Osteoblast (primary cell): ENCODE measurements around the gene TUBGCP5. TPM values are rescaled to one million over a fixed set of nuclear protein-coding genes. Genes with fewer than 3 reads are reported as not detected.
A peak's percentile ranks its signal among the peaks of the same experiment; 100 is the strongest.

Experiments used
- DNase-seq: peaks from one replicate; pipeline ENCODE4 v3.0.0; 2011; ENCODE audit warnings: low spot score, mixed read lengths; ENCODE audit not compliant: insufficient read length; ENCODE audit errors: missing footprints
- H2AFZ ChIP-seq: 2 replicates; pipeline ENCODE4 v1.6.0; 2011; ENCODE audit warnings: mild to moderate bottlenecking, low read length
- H3K27ac ChIP-seq: 2 replicates; pipeline ENCODE4 v1.5.1; 2011; ENCODE audit warnings: mild to moderate bottlenecking, low read depth, low read length, moderate library complexity
- H3K27me3 ChIP-seq: 2 replicates; pipeline ENCODE4 v1.6.0; 2012; ENCODE audit warnings: mild to moderate bottlenecking, control low read depth, inconsistent platforms, low read length, moderate library complexity; ENCODE audit not compliant: insufficient read depth
- H3K36me3 ChIP-seq: 2 replicates; pipeline ENCODE4 v1.5.1; 2011; ENCODE audit warnings: mild to moderate bottlenecking, low read length, control low read depth, moderate library complexity; ENCODE audit not compliant: insufficient read depth
- H3K4me1 ChIP-seq: 2 replicates; pipeline ENCODE4 v1.5.1; 2011; ENCODE audit warnings: mild to moderate bottlenecking, low read length, control low read depth, moderate library complexity; ENCODE audit not compliant: insufficient read depth
- H3K4me2 ChIP-seq: 2 replicates; pipeline ENCODE4 v1.6.0; 2011; ENCODE audit warnings: mild to moderate bottlenecking, low read length; ENCODE audit not compliant: insufficient read depth
- H3K4me3 ChIP-seq: fragments of 200-600 bp; sonication (generic); 3 replicates; pipeline ENCODE4 v1.5.1; 2012; ENCODE audit warnings: mild to moderate bottlenecking, low read length, inconsistent platforms; ENCODE audit not compliant: insufficient read depth
- H3K79me2 ChIP-seq: 2 replicates; pipeline ENCODE4 v1.6.0; 2012; ENCODE audit warnings: mild to moderate bottlenecking, low read length, control low read depth, inconsistent platforms; ENCODE audit not compliant: insufficient read depth
- H3K9me3 ChIP-seq: 2 replicates; pipeline ENCODE4 v1.5.1; 2011; ENCODE audit warnings: low read depth, low read length, control low read depth
- H4K20me1 ChIP-seq: 2 replicates; pipeline ENCODE4 v1.6.0; 2012; ENCODE audit warnings: mild to moderate bottlenecking, low read length, control low read depth; ENCODE audit not compliant: insufficient read depth
- total RNA-seq: library from RNA; depleted of rRNA; stranded (reverse); fragments of >200 nt; gene quantifications from 2 replicates; pipeline ENCODE4 v1.2.3, GENCODE V29; 2012
- TF ChIP-seq, protein P1 (sequence below): IDR thresholded peaks from 2 replicates; pipeline ENCODE4 v1.5.1; 2011; ENCODE audit warnings: mild to moderate bottlenecking, low read depth, low read length, moderate library complexity; ENCODE audit errors: extremely low read depth

TUBGCP5 gene
- total RNA-seq, 1 donor, result 32.6 TPM

DNA sequence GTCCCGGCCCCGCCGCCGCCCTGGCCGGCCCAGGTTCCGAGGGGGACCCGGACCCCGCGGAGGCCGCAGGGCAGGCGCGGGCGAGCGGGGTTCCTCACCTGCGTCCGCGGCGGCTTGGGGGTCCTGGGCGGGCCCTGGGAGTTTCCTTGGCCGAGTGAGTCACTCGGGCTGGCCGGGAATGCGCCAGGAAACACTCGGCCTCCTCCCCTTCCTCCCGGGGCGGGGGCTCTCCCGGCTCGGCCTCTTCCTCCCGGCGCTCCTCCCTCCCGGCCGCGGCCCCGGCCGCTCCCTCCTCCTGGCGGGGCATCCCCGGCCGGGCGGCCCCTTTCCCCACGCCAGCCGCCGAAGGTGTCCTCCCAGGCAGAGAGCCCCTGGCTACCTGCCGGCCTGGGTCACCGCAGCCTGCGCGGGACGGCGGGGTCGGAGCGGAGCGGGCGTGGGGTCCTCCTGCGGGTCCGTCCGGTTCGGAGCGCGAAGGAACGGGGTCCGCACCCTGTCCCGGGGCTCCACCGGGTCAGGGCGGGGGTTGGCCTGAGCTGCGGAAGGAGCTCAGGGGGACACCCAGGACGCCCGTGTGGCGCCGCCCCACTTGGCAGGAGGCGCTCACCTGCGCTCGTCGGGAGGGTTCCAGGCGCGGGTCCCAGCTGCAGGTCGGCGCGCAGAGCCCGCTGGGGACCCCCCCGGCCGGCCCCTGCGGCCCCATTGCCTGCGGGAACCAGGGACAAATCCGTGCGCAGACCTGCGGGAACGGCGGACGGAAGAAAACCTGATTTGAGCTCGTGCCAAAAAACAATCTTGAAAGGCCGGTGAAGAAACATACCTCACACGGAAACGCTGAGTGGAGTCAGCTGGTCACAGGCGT, 58.9 kb downstream of the TUBGCP5 start, which contains the start of gene CYFIP1:
CYFIP1 (minus strand) TSS at position 180 of the 862 bp plus-strand sequence. CDS start 33,083 bp downstream, outside the sequence.
- H3K27ac ChIP-seq, result peak within 1 kb of the TSS; percentile 78
- peak within 1 kb of the TSS; percentile 96 for H3K4me2 ChIP-seq
- H3K36me3 ChIP-seq, result no peaks in the 10 kb centered on the region
- H3K9me3 ChIP-seq, result no peaks in the 10 kb centered on the region
- H3K27me3 ChIP-seq, result no peaks in the 10 kb centered on the region
- peaks cover 41% of the 10 kb centered on the region for H3K79me2 ChIP-seq
- H3K4me1 ChIP-seq, result peaks cover 9% of the 10 kb centered on the region
- TF ChIP-seq, protein P1, sequence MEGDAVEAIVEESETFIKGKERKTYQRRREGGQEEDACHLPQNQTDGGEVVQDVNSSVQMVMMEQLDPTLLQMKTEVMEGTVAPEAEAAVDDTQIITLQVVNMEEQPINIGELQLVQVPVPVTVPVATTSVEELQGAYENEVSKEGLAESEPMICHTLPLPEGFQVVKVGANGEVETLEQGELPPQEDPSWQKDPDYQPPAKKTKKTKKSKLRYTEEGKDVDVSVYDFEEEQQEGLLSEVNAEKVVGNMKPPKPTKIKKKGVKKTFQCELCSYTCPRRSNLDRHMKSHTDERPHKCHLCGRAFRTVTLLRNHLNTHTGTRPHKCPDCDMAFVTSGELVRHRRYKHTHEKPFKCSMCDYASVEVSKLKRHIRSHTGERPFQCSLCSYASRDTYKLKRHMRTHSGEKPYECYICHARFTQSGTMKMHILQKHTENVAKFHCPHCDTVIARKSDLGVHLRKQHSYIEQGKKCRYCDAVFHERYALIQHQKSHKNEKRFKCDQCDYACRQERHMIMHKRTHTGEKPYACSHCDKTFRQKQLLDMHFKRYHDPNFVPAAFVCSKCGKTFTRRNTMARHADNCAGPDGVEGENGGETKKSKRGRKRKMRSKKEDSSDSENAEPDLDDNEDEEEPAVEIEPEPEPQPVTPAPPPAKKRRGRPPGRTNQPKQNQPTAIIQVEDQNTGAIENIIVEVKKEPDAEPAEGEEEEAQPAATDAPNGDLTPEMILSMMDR, result no peak
- peak; percentile 100 for DNase-seq
- peaks cover 40% of the 10 kb centered on the region for H4K20me1 ChIP-seq
- peak within 1 kb of the TSS; percentile 98 for H3K4me3 ChIP-seq
- peak within 1 kb of the TSS; percentile 86 for H2AFZ ChIP-seq

DNA sequence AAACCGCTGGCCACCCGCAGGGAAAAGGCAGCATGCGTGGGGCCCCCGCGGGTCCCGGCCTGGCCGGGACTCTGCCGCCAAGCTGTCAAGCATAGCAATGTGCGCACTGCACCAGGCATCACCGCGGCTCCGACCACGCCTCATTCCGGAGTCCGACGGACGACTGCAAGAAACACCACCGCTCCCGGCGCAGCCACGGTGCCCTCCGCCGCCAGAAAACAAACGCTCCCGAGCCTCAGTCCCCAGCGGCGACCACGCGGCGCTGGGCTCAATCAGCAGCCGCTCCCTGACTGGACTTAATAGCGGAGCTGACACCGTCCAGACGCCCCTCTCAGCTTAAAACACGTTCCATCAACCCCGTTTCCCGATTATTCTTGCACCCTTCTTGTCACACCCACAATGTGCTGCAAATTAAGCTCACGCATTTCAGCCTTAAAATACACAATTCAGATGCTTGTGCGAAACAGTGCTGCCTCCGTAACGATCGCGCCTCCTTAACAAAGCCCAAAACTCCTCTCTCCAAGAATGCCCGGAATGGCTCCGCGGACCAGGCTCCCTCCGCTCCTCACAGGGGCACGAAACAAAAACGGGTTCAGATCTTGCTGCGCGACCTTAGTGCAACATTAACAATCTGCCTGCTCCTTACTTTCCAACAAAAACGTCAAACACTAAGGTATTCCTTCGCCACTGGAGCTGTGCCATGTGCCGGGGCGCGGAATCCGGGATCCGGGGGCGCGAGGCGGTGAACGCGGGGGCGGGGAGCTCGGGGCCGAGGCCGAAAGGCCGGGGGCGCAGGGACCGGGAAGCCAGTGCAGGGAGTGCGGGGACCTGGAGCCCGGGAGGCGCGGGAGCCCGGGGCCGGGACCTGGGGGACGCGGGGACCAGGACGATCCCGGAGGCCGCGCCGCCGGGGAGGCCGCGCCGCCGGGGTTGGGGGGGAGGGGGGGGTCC, 59.9 kb downstream of the TUBGCP5 start:
- H3K27me3 ChIP-seq, result no peaks in the 10 kb centered on the region
- H3K36me3 ChIP-seq, result no peaks in the 10 kb centered on the region
- peak overlapping the region; percentile 98 for H3K4me3 ChIP-seq
- no peaks in the 10 kb centered on the region for H3K9me3 ChIP-seq
- peak; percentile 94 for DNase-seq
- H2AFZ ChIP-seq, result peak overlapping the region; percentile 68
- TF ChIP-seq, protein P1, result no peak
- H4K20me1 ChIP-seq, result peaks cover 49% of the 10 kb centered on the region
- peak overlapping the region; percentile 91 for H3K4me2 ChIP-seq
- peaks cover 50% of the 10 kb centered on the region for H3K79me2 ChIP-seq
- peaks cover 9% of the 10 kb centered on the region for H3K4me1 ChIP-seq
- peak overlapping the region; percentile 78 for H3K27ac ChIP-seq

DNA sequence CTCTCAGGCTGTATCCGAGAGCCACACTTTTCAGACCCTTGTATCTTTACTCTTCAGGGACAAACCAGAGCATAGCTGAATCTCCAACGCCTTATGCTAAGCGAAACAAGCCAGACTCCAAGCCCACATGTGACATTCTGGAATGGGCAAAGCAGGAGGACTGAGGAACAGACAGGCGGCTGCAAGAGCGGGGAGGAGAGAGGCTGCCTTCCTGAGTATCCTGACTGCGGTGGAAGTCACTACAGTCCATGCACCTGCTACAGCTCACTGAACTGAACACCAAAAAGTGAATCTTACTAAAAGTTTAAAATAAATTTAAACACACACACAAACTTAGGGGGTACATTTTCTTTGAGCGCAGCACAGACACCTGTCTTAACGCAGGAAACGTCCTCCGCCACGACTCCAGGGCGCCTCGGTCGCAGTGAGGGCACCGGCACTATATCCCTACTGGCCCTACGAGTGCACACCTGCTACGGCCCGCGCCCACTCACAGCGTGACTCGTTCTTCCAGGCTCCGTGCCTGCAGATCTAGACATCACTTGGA, 60.6 kb downstream of the TUBGCP5 start:
- Histone ChIP-seq H3K4me2 (peak overlapping the region; percentile 91), H3K27ac (no peak overlapping the region), H3K4me1 (peaks cover 9% of the 10 kb centered on the region), H3K79me2 (peaks cover 58% of the 10 kb centered on the region), H3K4me3 (peak overlapping the region; percentile 98), H3K27me3 (no peaks in the 10 kb centered on the region), H3K9me3 (no peaks in the 10 kb centered on the region), H2AFZ (no peak overlapping the region), H3K36me3 (no peaks in the 10 kb centered on the region), H4K20me1 (peaks cover 56% of the 10 kb centered on the region)
- TF ChIP-seq, protein P1, result no peak
- peak; percentile 82 for DNase-seq
